ENCODE data around the gene TMTC2. TPM values are rescaled to one million over a fixed set of nuclear protein-coding genes. Genes with fewer than 3 reads are reported as not detected.

The TMTC2 gene
- total RNA-seq, 2 donors from 2014 or later: 2.9 to 3.2 TPM

GRCh38 chr12:82805812-82806497 is 119.2 kb downstream of the TMTC2 start:
- no peak overlapping the region for H3K4me3 ChIP-seq
- H3K9me3 ChIP-seq: no peaks in the 10 kb centered on the region
- H3K27ac ChIP-seq: no peak overlapping the region
- H3K36me3 ChIP-seq: no peaks in the 10 kb centered on the region
- no peaks in the 10 kb centered on the region for H3K4me1 ChIP-seq
- no peaks in the 10 kb centered on the region for H3K27me3 ChIP-seq
- no peak for DNase-seq (ENCODE audit: low spot score)
- TF ChIP-seq CTCF (IDR thresholded peaks at IDR 0.05): no peak

DNA sequence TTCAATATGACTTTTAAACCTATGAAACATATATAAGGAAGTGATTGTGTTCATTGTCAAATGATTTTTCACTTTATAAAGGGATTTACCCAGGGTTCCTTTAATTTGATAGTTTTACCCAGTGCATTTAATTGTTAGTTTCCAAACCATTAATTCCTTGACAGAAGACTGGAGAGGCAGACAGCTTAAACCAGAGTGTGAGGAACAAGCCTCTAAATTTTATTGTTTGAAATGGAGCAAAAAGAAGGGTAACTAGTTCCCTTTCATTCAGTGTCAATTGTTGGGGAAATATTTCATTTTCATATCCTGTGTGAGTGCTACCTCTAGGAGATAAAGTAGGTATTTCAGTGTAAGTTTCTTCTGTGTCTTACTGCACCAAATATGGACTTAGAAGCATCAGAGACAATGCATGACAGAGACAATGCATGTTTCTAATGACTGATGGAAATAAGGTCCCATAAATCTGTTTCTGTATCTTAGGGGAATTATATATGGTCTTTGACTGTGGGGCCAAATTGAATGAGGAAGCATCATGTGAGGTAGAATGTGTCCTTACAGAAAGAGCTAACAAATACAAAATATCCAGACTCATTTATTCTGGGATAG is 120.5 kb downstream of the TMTC2 start:
- DNase-seq (ENCODE audit: low spot score): no peak
- Histone ChIP-seq H3K9me3 (no peaks in the 10 kb centered on the region), H3K27ac (no peak overlapping the region)

DNA sequence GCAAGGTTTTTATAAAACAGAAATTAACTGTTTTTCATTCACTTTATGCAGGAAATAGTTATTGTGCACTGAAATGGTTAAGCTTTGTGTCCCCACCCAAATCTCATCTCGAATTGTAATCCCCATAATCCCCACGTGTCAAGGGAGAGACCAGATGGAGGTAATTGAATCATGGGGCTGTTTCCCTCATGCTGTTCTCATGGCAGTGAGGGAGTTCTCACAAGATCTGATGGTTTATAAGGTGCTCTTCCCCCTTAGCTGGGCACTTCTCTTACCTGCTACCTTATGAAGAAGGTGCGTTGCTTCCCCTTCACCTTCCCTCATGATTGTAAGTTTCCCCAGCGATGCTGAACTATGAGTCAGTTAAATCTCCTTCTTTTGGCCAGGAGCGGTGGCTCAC is 123.9 kb downstream of the TMTC2 start:
- Histone ChIP-seq H3K9me3 (no peaks in the 10 kb centered on the region), H3K27me3 (no peaks in the 10 kb centered on the region), H3K4me3 (no peak overlapping the region), H3K27ac (no peak overlapping the region), H3K36me3 (no peaks in the 10 kb centered on the region), H3K4me1 (no peaks in the 10 kb centered on the region)
- DNase-seq (ENCODE audit: low spot score): no peak
- no peak for TF ChIP-seq CTCF (IDR thresholded peaks at IDR 0.05)

More for the DNA sequence above, 120.5 kb downstream of the TMTC2 start:
- Histone ChIP-seq H3K4me1 (no peaks in the 10 kb centered on the region), H3K4me3 (no peak overlapping the region), H3K27me3 (no peaks in the 10 kb centered on the region), H3K36me3 (no peaks in the 10 kb centered on the region)
- no peak for TF ChIP-seq CTCF (IDR thresholded peaks at IDR 0.05)

- no peak for DNase-seq (ENCODE audit: low spot score)
- H3K9me3 ChIP-seq: no peaks in the 10 kb centered on the region
- H3K27ac ChIP-seq: no peak overlapping the region
- H3K36me3 ChIP-seq: no peaks in the 10 kb centered on the region
- H3K4me3 ChIP-seq: no peak overlapping the region
- H3K27me3 ChIP-seq: no peaks in the 10 kb centered on the region
- TF ChIP-seq CTCF (IDR thresholded peaks at IDR 0.05): no peak
- no peaks in the 10 kb centered on the region for H3K4me1 ChIP-seq
Observed at GRCh38 chr12:82817368-82817767, 130.7 kb downstream of the TMTC2 start.

- DNase-seq (ENCODE audit: low spot score): no peak
- Histone ChIP-seq H3K27ac (no peak overlapping the region), H3K4me1 (no peaks in the 10 kb centered on the region), H3K36me3 (no peaks in the 10 kb centered on the region), H3K27me3 (no peaks in the 10 kb centered on the region), H3K9me3 (no peaks in the 10 kb centered on the region), H3K4me3 (no peak overlapping the region)
- no peak for TF ChIP-seq CTCF (IDR thresholded peaks at IDR 0.05)
Observed at GRCh38 chr12:82818271-82819035, 131.7 kb downstream of the TMTC2 start.
